ENCODE results near the gene GFPT2.

Gene GFPT2

DNA sequence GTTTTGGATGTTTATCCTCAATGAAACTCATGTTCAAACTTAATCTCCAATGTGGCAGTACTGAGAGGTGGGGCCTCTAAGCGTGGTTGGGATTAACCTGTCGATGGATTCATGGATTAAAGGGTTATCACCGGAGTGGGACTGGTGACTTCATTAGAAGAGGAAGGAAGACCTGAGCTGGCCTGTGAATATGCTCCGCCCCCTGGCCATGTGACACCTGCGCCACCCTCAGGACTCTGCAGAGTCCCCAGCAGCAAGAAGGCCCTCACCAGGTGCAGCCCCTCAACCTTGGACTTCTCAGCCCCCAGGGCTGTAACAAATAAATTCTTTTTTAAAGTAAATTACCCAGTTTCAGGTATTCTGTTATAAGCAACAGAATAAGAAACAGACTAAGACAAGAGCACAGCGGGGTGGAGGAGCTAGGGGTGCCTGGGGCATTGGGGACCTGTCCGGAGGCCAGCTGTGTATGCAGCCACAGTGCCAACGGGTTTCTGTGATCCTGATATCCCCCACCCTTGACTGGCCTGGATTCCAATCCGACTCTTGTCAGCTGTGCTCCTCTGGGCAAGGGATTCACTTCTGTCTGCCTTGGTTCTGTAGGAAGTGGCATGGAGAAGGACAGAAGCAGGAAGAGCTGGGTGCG is 58.1 kb downstream of the GFPT2 start:
- H3K4me3 ChIP-seq (ENCODE audit: low read depth, low read length) = no peak overlapping the region
- no peak for DNase-seq (ENCODE audit: low read depth)
- TF ChIP-seq, protein P1, sequence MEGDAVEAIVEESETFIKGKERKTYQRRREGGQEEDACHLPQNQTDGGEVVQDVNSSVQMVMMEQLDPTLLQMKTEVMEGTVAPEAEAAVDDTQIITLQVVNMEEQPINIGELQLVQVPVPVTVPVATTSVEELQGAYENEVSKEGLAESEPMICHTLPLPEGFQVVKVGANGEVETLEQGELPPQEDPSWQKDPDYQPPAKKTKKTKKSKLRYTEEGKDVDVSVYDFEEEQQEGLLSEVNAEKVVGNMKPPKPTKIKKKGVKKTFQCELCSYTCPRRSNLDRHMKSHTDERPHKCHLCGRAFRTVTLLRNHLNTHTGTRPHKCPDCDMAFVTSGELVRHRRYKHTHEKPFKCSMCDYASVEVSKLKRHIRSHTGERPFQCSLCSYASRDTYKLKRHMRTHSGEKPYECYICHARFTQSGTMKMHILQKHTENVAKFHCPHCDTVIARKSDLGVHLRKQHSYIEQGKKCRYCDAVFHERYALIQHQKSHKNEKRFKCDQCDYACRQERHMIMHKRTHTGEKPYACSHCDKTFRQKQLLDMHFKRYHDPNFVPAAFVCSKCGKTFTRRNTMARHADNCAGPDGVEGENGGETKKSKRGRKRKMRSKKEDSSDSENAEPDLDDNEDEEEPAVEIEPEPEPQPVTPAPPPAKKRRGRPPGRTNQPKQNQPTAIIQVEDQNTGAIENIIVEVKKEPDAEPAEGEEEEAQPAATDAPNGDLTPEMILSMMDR (conservative IDR thresholded peaks at IDR 0.05; ENCODE audit: low read depth, low read length) = no peak

DNA sequence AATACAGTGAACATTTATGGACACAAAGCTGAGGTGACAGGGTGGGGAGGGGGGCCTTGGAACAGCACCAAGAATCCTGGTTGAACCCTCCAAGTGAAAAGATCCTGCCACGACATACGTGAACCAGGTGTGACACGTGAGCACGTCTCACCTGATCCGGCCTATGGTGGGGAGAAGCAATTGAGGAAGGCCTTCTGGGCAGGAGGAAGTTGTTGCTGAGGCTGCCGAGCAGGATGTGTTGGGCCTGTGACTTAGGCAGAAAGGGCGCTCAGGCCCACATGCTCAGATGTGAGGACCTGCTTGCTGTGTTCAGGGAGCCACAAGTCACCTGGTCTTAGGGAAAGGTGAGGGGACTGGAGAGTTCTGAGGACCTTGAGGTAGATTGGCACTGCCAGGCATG is 58.7 kb downstream of the GFPT2 start:
- no peak for DNase-seq (ENCODE audit: low read depth)
- no peak overlapping the region for H3K4me3 ChIP-seq (ENCODE audit: low read depth, low read length)
- TF ChIP-seq, protein P1 (conservative IDR thresholded peaks at IDR 0.05; ENCODE audit: low read depth, low read length) = no peak

DNA sequence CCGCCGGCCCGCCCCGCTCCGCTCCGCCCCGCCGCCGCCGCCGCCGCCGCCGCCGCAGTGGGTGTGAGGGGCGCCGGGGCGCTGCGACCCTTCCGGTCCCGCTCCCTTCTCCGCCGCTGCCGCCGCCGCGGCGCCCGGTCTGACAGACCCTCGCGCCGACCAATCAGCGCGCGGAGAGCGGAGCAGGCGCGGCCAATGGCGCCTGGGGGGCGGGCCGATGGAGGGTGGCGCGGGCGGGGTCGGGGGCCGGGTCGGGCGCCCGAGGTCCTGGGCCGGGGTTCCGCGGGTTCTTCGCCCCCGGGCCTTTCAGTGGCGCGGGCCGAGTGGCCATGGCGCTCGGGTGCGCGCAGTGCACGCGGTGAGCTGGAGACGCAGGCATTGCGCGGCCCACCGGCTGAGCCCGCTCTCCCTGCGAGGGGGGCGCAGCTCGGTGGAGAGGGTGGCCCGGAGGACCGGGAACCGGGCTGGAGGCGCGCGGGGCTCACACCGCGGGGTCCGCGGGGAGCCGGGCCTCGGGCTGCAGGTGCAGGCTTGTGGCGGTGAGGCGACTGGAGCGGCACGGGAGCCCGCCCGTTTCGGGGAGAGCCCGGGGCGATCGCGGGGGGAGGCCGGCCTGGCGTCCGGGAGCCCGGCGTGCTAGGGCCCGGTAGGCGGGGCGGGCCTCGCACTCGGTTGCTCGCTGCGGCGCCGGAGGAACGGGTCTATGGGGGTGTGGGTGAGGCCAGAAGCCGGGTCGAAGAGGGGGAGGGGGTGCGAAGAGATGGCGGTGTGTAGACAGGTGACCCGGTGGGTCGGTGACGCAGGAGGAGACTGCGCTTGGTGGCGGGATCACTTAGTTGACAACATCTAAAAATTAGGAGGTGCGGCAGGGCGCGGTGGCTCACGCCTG is 60.9 kb downstream of the GFPT2 start, which contains the start of gene MAPK9:
TSS of gene MAPK9 (minus strand) at position 141 of the 889 bp plus-strand sequence. CDS start 11,522 bp downstream, outside the sequence.
- peak; percentile 76 for DNase-seq (ENCODE audit: low read depth)
- TF ChIP-seq, protein P1 (conservative IDR thresholded peaks at IDR 0.05; ENCODE audit: low read depth, low read length) = no peak
- H3K4me3 ChIP-seq (ENCODE audit: low read depth, low read length) = peak within 1 kb of the TSS; percentile 80

DNA sequence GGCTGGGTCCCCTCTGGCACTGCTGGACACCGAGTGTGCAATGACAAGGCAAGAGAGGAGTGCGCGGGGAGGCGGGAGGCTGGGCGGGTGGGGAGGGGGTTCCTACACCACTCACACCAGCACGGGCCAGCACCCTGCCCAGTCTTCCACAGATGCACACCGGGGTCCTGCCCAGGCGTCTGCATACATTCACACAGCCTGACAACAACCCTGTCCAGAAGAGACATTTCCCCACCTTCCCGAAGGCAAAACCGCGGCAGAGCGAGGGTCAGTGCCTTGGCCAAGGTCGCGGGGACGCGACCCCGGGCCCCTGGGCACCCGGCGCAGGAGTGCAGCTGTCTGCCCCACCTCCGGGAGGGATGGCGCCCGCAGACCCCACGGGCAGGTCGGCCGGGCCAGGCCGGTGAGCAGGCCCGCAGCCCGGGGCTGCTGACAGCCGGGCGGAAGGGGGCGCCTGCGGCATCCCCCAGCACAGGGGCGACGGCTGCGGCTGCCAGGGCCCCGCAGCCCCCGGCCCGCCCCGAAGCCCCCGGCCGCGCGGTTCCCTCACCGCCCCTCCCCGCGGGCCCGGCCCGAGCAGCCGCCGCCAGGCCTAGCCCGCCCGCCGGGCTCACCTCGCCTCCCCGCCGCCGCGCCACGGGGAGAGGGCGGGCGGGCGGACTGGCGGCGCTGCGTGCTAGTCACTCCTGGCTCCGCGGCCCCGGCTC is 61.7 kb downstream of the GFPT2 start:
- DNase-seq (ENCODE audit: low read depth) = peak; percentile 12
- TF ChIP-seq, protein P1 (conservative IDR thresholded peaks at IDR 0.05; ENCODE audit: low read depth, low read length) = peak; percentile 29
- H3K4me3 ChIP-seq (ENCODE audit: low read depth, low read length) = peak overlapping the region; percentile 80

DNA sequence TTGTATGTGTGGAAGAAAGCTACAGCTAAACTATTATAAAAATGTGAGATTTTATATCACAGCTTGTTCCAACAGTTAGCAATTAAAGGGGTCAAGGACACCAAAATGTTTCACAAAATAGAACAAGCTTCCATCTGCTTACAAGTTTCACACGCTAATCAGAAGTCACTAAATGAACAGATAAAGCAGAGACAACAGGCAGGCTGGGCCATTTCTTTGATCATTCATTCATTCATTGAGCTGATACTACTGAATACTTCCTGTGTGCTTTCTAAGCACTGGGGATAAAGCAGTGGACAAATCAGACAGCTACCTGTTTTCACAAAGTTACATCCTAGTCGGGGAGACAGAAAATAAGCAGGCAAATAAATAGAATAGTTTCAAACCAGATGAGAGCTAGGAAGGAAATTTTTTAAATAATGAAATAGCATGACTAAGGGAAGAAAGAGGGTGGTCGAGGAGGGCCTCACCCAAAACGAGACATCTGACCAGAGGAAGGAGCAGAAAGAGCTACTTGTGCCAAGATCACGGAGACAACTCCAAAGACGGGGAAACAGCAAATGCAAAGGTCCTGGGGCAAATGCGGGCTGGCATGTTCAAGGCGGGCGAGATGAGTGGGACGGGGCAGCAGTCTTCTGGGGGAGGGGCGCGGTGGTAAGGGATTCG is 62.4 kb downstream of the GFPT2 start:
- peak overlapping the region; percentile 80 for H3K4me3 ChIP-seq (ENCODE audit: low read depth, low read length)
- TF ChIP-seq, protein P1 (conservative IDR thresholded peaks at IDR 0.05; ENCODE audit: low read depth, low read length) = no peak
- no peak for DNase-seq (ENCODE audit: low read depth)

DNA sequence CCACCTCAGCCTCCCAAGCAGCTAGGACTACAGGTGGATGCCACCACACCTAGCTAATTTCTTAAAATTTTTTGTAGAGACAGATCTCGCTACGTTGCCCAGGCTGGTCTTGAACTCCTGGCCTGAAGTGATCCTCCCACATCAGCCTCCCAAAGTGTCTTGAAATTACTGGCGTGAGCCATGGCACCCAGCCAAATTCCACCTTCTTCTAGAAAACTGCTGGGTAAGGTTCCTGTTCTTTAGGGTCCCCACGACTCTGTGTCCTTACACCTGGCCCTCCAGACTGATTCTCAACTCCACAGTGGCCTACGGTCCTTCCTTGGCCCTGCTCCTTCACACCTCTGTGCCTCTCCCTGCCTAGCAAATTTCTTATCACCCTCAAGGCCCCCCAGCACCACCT is 63.2 kb downstream of the GFPT2 start:
- H3K4me3 ChIP-seq (ENCODE audit: low read depth, low read length) = no peak overlapping the region
- TF ChIP-seq, protein P1 (conservative IDR thresholded peaks at IDR 0.05; ENCODE audit: low read depth, low read length) = no peak
- DNase-seq (ENCODE audit: low read depth) = no peak
